WTC11 (cell line): ENCODE data around the gene CAMTA1. TPM values are rescaled to one million over a fixed set of nuclear protein-coding genes. Genes with fewer than 3 reads are reported as not detected.
A peak's percentile ranks its signal among the peaks of the same experiment; 100 is the strongest.

ENCODE experiments used
- ATAC-seq: fragments of 200-7000 bp; cut with Tn5 transposase; 2 replicates; pipeline ENCODE4 v1.10.0; 2021; ENCODE audit warnings: mild to moderate bottlenecking, moderate library complexity
- CTCF ChIA-PET: fragments of 300-600 bp; sonication (Branson Sonifier 250); formaldehyde crosslinking; loops from one replicate; lab custom pipeline; 2021; ENCODE audit warnings: antibody characterized with exemption; lab: Charles Lee
- POLR2A ChIA-PET: fragments of 350-600 bp; sonication (Branson Sonifier 250); formaldehyde crosslinking; loops from one replicate; lab custom pipeline; 2021; ENCODE audit warnings: antibody characterized with exemption; lab: Charles Lee
- DNase-seq: peaks from one replicate; pipeline ENCODE4 v3.0.0; 2021; ENCODE audit warnings: low spot score
- H3K27ac Mint-ChIP-seq: 2 replicates; pipeline ENCODE4 v1.8.0; 2021; ENCODE audit warnings: mixed read lengths
- H3K27me3 Mint-ChIP-seq: 2 replicates; pipeline ENCODE4 v1.8.0; 2021; ENCODE audit warnings: low read depth, mild to moderate bottlenecking, moderate library complexity, mixed read lengths
- H3K36me3 Mint-ChIP-seq: 2 replicates; pipeline ENCODE4 v1.8.0; 2021; ENCODE audit warnings: mixed read lengths
- H3K4me1 Mint-ChIP-seq: 2 replicates; pipeline ENCODE4 v1.8.0; 2022; ENCODE audit warnings: mixed read lengths
- H3K4me3 Mint-ChIP-seq: 2 replicates; pipeline ENCODE4 v1.8.0; 2021; ENCODE audit warnings: mild to moderate bottlenecking, moderate library complexity, mixed read lengths
- H3K9me3 Mint-ChIP-seq: 2 replicates; pipeline ENCODE4 v1.8.0; 2021; ENCODE audit warnings: mixed read lengths
- AFF4 ChIP-seq: sonication (generic); formaldehyde crosslinking; IDR thresholded peaks from 2 replicates; pipeline ENCODE4 v1.8.1; 2023; ENCODE audit warnings: mild to moderate bottlenecking, missing genetic modification reagents, borderline replicate concordance
- CREM ChIP-seq: sonication (generic); formaldehyde crosslinking; IDR thresholded peaks from 2 replicates; pipeline ENCODE4 v1.8.1; 2022; ENCODE audit warnings: mild to moderate bottlenecking, missing genetic modification reagents, moderate library complexity
- E2F1 ChIP-seq: sonication (generic); formaldehyde crosslinking; IDR thresholded peaks from 2 replicates; pipeline ENCODE4 v1.8.0; 2022; ENCODE audit warnings: mild to moderate bottlenecking, missing genetic modification reagents
- ETV6 ChIP-seq: sonication (generic); formaldehyde crosslinking; IDR thresholded peaks from 2 replicates; pipeline ENCODE4 v1.8.1; 2022; ENCODE audit warnings: mild to moderate bottlenecking, missing genetic modification reagents
- FOXJ3 ChIP-seq: sonication (generic); formaldehyde crosslinking; IDR thresholded peaks from 2 replicates; pipeline ENCODE4 v1.9.0; 2021; ENCODE audit warnings: missing genetic modification reagents, mild to moderate bottlenecking, borderline replicate concordance
- FOXP4 ChIP-seq: sonication (generic); formaldehyde crosslinking; IDR thresholded peaks from 2 replicates; pipeline ENCODE4 v1.8.0; 2022; ENCODE audit warnings: mild to moderate bottlenecking, missing genetic modification reagents
- GRHL2 ChIP-seq: fragments of 250-450 bp; sonication (Bioruptor Pico); IDR thresholded peaks from 2 replicates; pipeline ENCODE4 v1.8.0; 2022; ENCODE audit warnings: mild to moderate bottlenecking, moderate library complexity; ENCODE audit not compliant: insufficient replicate concordance, severe bottlenecking
- KAT7 ChIP-seq: sonication (generic); formaldehyde crosslinking; IDR thresholded peaks from 2 replicates; pipeline ENCODE4 v1.8.1; 2023; ENCODE audit warnings: missing genetic modification reagents, mild to moderate bottlenecking, borderline replicate concordance
- NFATC4 ChIP-seq: fragments of 250-450 bp; sonication (Bioruptor Pico); IDR thresholded peaks from 2 replicates; pipeline ENCODE4 v1.9.0; 2021; ENCODE audit warnings: mild to moderate bottlenecking
- NR2C2 ChIP-seq: sonication (generic); formaldehyde crosslinking; IDR thresholded peaks from 2 replicates; pipeline ENCODE4 v1.8.0; 2022; ENCODE audit warnings: mild to moderate bottlenecking, missing genetic modification reagents
- OVOL2 ChIP-seq: fragments of 250-450 bp; sonication (Bioruptor Pico); IDR thresholded peaks from 2 replicates; pipeline ENCODE4 v1.9.0; 2021; ENCODE audit warnings: mild to moderate bottlenecking, borderline replicate concordance
- RORB ChIP-seq: fragments of 250-450 bp; sonication (Bioruptor Pico); IDR thresholded peaks from 2 replicates; pipeline ENCODE4 v1.9.0; 2021; ENCODE audit warnings: mild to moderate bottlenecking
- SP1 ChIP-seq: sonication (generic); formaldehyde crosslinking; conservative IDR thresholded peaks from 2 replicates; pipeline ENCODE4 v1.8.1; 2022; ENCODE audit warnings: missing genetic modification reagents
- STAT6 ChIP-seq: sonication (generic); formaldehyde crosslinking; conservative IDR thresholded peaks from 2 replicates; pipeline ENCODE4 v1.8.1; 2023; ENCODE audit warnings: mild to moderate bottlenecking, low read depth, missing genetic modification reagents, moderate library complexity
- ZNF138 ChIP-seq: sonication (generic); formaldehyde crosslinking; conservative IDR thresholded peaks from 2 replicates; pipeline ENCODE4 v1.8.1; 2022; ENCODE audit warnings: mild to moderate bottlenecking, moderate library complexity, missing genetic modification reagents
- ZNF219 ChIP-seq: sonication (generic); formaldehyde crosslinking; IDR thresholded peaks from 2 replicates; pipeline ENCODE4 v1.8.0; 2023; ENCODE audit warnings: missing genetic modification reagents, mild to moderate bottlenecking, borderline replicate concordance
- total RNA-seq: library from RNA; stranded (reverse); gene quantifications from 3 replicates; pipeline ENCODE4 v1.2.3, GENCODE V29; 2021
- TF ChIP-seq, protein P1 (sequence below): sonication (generic); formaldehyde crosslinking; IDR thresholded peaks from 2 replicates; pipeline ENCODE4 v1.8.1; 2023; ENCODE audit warnings: mild to moderate bottlenecking, moderate library complexity, missing genetic modification reagents

Gene CAMTA1
- total RNA-seq, 1 experiment from 2014 or later, result 86.4 TPM

GRCh38 chr1:7769673-7770412 lies 984.6 kb downstream of the CAMTA1 start (continued):
- TF ChIP-seq ETV6 (CRISPR knock-in tag) (no peak), AFF4 (CRISPR knock-in tag) (no peak), CREM (no peak), ZNF219 (CRISPR knock-in tag) (no peak), KAT7 (CRISPR knock-in tag) (no peak)
- TF ChIP-seq, all 79 proteins: peak for 0

DNA sequence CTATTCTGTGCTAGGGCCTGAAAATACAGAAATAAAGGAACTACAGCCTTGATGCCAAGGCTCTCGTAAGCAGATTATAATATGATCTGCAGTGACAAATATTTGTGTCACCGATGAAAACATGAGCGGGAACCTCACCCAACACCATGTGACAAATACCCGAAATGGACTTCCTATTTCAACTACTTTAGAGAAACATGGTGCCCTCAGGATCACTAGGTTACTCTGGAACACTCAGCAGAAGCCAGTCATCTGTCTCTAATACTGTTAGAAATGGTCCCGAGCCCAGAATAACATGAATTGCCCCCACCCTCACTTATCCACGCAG lies 985.4 kb downstream of the CAMTA1 start:
- no peaks in the 10 kb centered on the region for H3K27me3 Mint-ChIP-seq
- DNase-seq (no peak), ATAC-seq (no peak)
- CTCF ChIA-PET, result interaction anchor here (1.7 to 2.9 kb wide), 4 partner anchors 15 to 102 kb away, joined by 6 to 24 read pairs (median 12); no protein-coding TSS in a partner anchor
- POLR2A ChIA-PET, result interaction anchor here (0.9 to 1.6 kb wide), 2 partner anchors 10 to 101 kb away, joined by 3 to 7 read pairs; no protein-coding TSS in a partner anchor
- H3K27ac Mint-ChIP-seq, result peak overlapping the region; percentile 34
- peaks cover 15% of the 10 kb centered on the region for H3K4me1 Mint-ChIP-seq
- TF ChIP-seq NR2C2, result no peak
- no peak for TF ChIP-seq RORB
- TF ChIP-seq ZNF138 (CRISPR knock-in tag), result no peak
- no peak for TF ChIP-seq OVOL2 (CRISPR knock-in tag)
- peaks cover 17% of the 10 kb centered on the region for H3K36me3 Mint-ChIP-seq
- H3K9me3 Mint-ChIP-seq, result no peaks in the 10 kb centered on the region
- peak overlapping the region; percentile 80 for H3K4me3 Mint-ChIP-seq

DNA sequence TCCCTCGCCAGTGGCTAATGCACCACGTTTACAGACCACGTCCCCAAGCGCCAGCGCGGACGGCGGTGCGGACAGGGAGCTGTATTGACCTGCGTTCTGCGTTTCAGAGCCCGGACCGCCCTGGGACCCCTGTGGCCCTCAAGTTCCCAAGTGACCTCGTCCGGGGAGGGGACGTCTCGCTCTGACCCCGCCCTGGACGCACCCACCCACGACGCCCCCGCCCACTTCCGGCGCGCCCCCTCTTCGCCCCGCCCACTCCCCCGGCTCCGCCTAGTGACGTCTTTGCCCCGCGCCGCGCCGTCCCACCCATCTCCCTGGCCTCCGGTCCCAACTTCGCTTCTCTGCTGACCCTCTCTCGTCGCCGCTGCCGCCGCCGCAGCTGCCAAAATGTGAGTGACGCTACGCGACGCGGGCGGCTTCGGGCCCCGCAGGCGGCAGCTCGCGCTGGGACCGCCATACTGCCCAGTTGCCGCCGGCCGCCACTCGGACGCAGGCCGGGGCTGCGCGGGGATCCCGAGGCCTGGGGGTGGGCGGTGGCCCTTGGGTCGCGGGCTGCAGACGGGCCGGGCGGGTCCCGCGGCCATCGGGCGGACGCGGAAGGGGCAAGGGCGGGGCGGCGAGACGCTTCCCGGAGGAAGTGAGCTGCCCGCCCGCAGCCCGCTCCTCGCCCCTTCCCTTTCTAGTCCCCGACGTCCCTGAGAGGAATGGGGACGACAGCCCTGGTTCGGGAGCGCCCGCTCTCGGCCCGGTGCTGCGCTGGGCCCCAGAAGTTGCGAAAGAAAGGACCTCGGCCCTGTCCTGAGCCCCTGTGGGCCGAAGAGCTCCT lies 986.0 kb downstream of the CAMTA1 start, which contains the start of gene VAMP3:
Gene VAMP3, plus strand, starts transcription at position 300 of the 826 bp plus-strand sequence. Its CDS starts 88 bp downstream, at position 388.
- Mint-ChIP-seq H3K27me3 (no peaks in the 10 kb centered on the region), H3K4me3 (peak within 1 kb of the TSS; percentile 86), H3K36me3 (peaks cover 17% of the 10 kb centered on the region), H3K4me1 (peaks cover 15% of the 10 kb centered on the region), H3K9me3 (no peaks in the 10 kb centered on the region), H3K27ac (peak within 1 kb of the TSS; percentile 79)
- DNase-seq (peak; percentile 88), ATAC-seq (peak; percentile 95)
- POLR2A ChIA-PET, result interaction anchor here (0.9 to 1.6 kb wide), 3 partner anchors 11 to 102 kb away, joined by 3 to 7 read pairs (median 3); partner anchors contain the start of gene PER3
- CTCF ChIA-PET, result interaction anchor here (0.6 to 2.9 kb wide), 5 partner anchors 16 to 808 kb away, joined by 4 to 24 read pairs (median 10); no protein-coding TSS in a partner anchor
- no peak for TF ChIP-seq E2F1 (CRISPR knock-in tag)
- no peak for TF ChIP-seq RORB
- no peak for TF ChIP-seq STAT6 (CRISPR knock-in tag)
- TF ChIP-seq NFATC4 (CRISPR knock-in tag), result no peak
- TF ChIP-seq KAT7 (CRISPR knock-in tag), result no peak
- peak; percentile 98 for TF ChIP-seq SP1
- TF ChIP-seq, protein P1, sequence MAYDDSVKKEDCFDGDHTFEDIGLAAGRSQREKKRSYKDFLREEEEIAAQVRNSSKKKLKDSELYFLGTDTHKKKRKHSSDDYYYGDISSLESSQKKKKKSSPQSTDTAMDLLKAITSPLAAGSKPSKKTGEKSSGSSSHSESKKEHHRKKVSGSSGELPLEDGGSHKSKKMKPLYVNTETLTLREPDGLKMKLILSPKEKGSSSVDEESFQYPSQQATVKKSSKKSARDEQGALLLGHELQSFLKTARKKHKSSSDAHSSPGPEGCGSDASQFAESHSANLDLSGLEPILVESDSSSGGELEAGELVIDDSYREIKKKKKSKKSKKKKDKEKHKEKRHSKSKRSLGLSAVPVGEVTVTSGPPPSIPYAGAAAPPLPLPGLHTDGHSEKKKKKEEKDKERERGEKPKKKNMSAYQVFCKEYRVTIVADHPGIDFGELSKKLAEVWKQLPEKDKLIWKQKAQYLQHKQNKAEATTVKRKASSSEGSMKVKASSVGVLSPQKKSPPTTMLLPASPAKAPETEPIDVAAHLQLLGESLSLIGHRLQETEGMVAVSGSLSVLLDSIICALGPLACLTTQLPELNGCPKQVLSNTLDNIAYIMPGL, result peak; percentile 68; the same call in 1 of the 2 replicates
- TF ChIP-seq GRHL2, result no peak
- TF ChIP-seq ZNF138 (CRISPR knock-in tag), result no peak
- TF ChIP-seq FOXJ3, result no peak
- 0 out of 2 replicates have a peak, but pooled peaks have one; percentile 25 for TF ChIP-seq FOXP4 (CRISPR knock-in tag)
- TF ChIP-seq ZNF219 (CRISPR knock-in tag), result 0 out of 2 replicates have a peak, but pooled peaks have one; percentile 77
- TF ChIP-seq CREM, result peak; percentile 93
